GM23248 (cell line): Measurements from ENCODE around the gene HSF5.

Experiments used
- EZH2 ChIP-seq: fragments of 200-600 bp; sonication (generic); IDR thresholded peaks from 2 replicates; pipeline ENCODE4 v1.6.1; 2018; ENCODE audit warnings: antibody characterized with exemption, mild to moderate bottlenecking; ENCODE audit not compliant: insufficient read depth, poor library complexity, severe bottlenecking
- EZH2phosphoT487 ChIP-seq: fragments of 200-600 bp; sonication (generic); IDR thresholded peaks from 2 replicates; pipeline ENCODE4 v1.6.1; 2018; ENCODE audit warnings: antibody characterized with exemption, moderate library complexity, mild to moderate bottlenecking, low read depth; ENCODE audit not compliant: insufficient read depth

GRCh38 chr17:58515286-58515685 is 27.1 kb upstream of the HSF5 start:
- no peak for TF ChIP-seq EZH2
- TF ChIP-seq EZH2phosphoT487, result no peak
